CD1c-positive myeloid dendritic cell (primary cell): Measurements from ENCODE around the gene PCNX3.

Source experiments
- DNase-seq: peaks from one replicate; pipeline ENCODE4 v3.0.0-alpha.2; 2016; ENCODE audit errors: extremely low spot score

PCNX3 gene

GRCh38 chr11:65639623-65640482, 24.3 kb downstream of the PCNX3 start:
- peak; percentile 29 for DNase-seq

GRCh38 chr11:65640483-65641296, 25.1 kb downstream of the PCNX3 start:
- DNase-seq, result peak; percentile 75

GRCh38 chr11:65641297-65642013, 25.9 kb downstream of the PCNX3 start:
- no peak for DNase-seq

GRCh38 chr11:65642014-65642671, 26.6 kb downstream of the PCNX3 start:
- DNase-seq, result no peak

- no peak for DNase-seq
Measured at GRCh38 chr11:65643971-65644370, 28.4 kb downstream of the PCNX3 start.

GRCh38 chr11:65644837-65645236, 29.3 kb downstream of the PCNX3 start:
- no peak for DNase-seq

GRCh38 chr11:65645710-65646109, 30.1 kb downstream of the PCNX3 start:
- DNase-seq, result no peak

- DNase-seq, result no peak
Measured at GRCh38 chr11:65646288-65646957, 30.8 kb downstream of the PCNX3 start.

- no peak for DNase-seq
Measured at GRCh38 chr11:65646958-65647701, 31.6 kb downstream of the PCNX3 start.

DNA sequence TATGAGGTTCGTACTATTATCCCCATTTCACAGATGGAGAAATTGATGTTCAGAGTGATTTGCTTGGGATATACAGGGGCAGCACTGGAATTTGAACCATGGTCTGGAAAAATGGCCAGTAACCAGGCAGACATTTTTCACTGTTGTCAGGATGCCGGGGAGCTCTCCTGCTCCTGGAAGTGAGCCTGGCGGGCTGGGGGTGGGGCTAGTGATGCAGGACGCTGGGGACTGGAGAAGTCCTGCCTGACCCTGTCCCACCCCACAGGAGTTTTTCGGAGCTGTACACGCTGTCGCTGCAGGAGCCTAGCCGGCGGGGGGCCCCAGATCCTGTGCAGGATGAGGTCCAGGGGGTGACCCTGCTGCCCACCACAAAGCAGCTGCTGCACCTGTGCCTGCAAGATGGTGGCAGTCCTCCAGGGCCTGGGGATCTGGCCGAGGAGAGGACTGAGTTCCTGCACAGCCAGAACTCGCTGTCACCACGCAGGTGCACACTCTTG, 33.5 kb downstream of the PCNX3 start:
- DNase-seq, result no peak

DNA sequence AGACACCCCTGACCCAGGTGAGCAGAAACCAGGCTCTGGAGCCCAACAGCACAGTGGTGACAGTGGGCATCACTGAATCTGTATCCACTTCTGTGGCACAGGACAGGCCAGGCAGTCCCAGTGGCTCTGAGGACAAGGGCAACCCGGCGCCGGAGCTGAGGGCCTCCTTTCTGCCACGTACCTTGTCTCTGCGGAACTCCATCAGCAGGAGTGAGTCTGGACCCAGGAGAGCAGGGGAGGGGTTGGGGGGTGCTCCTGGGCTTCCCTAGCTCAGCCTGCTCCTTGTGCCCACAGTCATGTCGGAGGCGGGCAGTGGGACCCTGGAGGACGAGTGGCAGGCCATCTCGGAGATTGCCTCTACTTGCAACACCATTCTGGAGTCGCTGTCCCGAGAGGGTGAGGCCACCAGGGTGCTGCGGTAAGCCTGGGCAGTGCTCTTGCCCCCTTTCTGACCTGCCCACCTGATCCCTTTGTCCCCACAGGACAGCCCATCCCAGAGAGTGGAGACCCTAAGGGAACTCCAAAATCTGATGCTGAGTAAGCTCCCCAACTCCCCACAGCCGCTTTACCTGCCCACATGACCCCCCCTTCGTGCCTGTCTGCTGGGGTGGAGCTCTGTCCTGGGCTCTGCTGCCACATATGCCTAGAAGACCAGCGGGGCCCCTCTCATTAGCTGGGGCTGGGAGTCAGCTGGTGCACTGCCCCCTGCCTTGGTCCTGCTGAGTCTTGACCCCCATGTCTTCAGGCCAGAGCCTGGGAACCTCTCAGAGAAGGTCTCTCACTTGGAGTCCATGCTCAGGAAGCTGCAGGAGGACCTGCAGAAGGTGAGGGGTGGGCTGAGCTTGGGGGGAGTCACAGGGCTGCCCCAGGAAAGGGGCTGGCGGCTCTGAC, 34.3 kb downstream of the PCNX3 start:
- no peak for DNase-seq

GRCh38 chr11:65650547-65651338, 35.2 kb downstream of the PCNX3 start:
- no peak for DNase-seq

DNA sequence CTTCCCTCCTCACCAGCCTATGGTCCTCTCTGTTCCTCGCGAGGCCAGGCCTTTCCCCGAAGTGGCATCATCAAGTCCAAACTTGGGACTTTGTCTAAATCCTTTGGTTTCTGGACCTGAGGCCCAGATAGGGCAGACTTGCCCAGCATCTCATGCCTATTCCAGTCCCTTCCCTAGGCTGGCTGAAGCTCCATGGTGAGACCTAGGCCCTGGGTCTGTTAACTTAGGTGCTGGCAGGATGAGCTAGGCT, 35.7 kb downstream of the PCNX3 start:
- DNase-seq, result no peak

DNA sequence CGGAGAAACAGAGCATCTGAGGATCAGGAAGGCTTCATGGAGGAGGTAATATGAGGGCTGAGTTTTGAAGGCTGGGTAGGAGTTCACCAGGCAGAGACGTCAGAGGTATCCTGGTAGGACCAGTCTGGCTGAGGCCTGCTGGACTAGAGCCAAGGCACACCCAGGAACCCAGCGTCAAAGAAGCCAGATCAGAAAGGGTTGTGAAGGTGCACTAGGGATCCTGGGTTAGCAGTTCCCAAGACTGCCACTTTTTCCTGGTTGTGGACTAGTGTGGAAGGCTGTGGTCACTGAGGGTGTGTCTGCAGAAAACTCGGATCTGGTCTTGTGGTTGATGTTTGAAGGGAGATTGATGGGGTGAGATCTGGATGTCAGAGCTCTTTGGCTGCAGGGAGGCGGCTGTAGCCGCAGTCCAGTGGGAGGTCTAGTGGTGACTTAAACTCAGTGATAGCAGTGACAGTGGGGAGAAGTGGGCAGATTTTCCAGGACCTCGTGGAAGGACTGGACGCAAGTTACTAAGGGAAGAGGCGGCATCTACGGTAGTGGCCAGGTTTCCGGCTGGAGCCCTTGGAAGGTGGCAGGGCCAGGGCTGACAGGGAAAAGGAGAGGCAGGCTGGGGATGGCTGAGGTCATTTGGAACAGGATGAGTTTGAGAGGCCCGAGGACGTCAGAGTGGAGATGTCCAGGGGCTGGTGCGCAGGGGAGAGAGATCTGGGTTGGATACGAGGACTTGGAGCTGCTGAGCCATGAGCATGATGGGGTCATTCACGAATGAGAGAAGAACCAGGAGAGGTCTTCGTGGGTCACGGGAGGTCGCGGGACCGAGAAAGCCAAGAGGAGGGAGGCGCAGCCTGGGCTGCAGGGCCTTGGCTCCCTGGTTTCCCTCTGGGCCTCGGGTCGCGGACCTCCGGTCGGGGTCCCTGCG, 36.3 kb downstream of the PCNX3 start:
- DNase-seq, result peak; percentile 20

DNA sequence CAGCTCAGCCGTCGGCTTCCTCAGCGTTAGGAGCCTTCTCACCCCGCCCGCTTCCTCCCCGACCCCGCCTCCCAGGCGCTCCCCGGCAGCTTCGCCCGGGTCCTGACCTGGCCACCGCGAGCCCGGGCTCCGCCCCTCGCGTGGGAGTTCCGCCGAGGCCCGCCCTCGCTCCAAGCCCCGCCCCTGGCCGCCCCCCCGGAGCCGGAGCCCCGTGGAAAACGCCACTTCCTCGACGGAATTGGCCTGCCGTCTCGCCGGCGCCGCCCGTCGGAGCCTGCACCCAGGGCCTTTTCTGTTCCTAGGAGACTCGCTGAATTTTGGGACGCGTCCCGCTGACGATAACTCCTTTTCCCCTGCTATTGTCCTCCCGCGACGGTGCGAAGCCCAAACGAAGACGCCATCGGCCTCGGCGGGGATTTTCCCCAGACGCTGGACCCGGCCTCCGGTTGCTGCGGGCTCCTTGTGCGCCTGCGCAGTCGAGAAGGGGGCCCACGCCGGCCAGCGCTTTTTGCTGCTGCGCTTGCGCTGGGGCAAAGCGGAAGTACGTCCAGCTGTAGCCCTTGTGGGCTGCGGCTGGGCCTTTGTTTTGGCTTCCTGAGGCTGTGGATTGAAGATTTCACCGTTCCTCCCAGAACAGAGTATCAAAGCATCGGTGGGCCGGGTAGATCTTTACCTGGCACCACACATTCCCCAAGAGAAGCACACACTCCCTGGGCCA, 37.1 kb downstream of the PCNX3 start:
- peak; percentile 97 for DNase-seq

DNA sequence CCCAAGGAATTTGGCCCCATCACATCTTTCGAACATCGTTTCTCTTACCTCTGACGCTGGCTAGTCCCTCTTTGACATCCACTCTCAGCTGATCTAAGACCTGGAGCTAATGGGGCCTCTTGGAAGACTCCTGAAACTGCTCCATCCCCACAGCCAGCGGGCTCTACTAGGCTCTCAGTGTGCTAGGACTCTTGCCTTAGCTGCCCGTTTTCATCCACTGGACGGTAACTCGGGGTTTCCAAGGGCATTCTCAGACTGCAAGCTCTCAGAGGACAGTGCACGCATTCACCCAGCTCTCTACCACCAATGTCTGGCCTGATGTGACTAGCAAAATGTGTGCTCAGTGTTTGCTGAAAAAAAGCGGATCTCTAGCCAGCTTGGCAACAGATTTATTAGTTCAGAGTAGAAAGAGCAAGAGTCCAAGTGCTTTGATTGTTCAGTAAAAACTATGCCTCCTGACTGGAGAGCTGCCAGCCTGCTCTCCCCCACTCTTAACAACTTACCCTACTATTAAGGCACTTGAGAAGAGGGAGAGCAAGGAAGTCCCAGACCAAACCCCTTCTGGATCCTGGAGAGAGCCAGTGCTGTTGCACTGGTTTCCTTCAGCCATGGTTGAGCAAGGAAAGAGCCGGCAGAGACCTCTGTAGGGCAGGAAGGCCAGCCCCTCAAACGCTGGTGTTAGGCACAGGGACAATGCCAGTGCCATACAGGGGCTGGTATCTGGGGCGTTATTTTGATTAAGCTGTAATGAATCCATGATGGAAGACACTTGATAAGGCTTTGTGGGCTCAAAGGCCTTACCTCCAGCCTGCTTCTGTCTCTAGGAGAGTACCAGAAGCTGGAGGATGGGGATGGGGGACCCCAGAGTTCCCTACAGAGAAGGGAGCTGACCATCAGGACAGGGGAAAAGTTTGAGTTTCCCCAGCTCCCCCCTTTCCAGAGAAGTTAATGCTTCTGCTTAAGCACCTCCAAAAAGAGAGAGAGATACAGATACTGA, 38.0 kb downstream of the PCNX3 start:
- DNase-seq, result no peak
